ENCODE measurements around the gene CASZ1. TPM values are rescaled to one million over a fixed set of nuclear protein-coding genes. Genes with fewer than 3 reads are reported as not detected.

Gene CASZ1
- total and polyA plus RNA-seq, 10 donors: 0.73 to 14.5 (median 9.1) TPM

DNA sequence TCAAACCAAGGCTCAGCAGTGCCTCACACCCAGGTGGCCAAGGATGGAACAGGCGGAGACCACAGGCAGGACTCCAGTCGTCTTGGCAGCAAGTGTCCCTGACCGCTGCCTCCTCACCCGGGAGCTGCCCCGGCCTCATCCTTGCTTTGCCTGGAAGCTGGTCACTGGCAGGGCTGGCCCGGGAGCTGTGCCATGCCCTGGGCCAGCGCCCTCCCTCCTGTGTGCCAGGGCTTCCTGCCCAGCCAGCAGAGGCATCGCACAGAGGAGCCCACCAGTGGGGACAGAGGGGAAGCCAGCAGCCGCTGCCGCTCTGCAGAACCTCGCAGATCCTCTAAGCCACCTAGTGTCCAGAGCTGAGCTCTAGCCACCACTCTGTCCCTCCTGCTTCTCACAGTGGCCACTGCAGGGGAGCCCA lies 7.8 kb downstream of the CASZ1 start:
- Histone ChIP-seq H3K27me3 (replicated peaks in 1 of 7) (peaks cover 6 to 95% (median 29%) of the 10 kb centered on the region in 7 donors), H3K36me3 (no peaks in the 10 kb centered on the region), H3K9me3 (no peaks in the 10 kb centered on the region), H3K27ac (no peak overlapping the region), H3K4me3 (no peak overlapping the region), H3K4me1 (peaks cover under 1 to 23% (median 8%) of the 10 kb centered on the region in 6 donors)
- intact Hi-C loops (cut with DNase I; ENCODE audit: low total_unique reads): no loop called here
- peak; percentile 81 for DNase-seq
- TF ChIP-seq POLR2A (IDR thresholded peaks at IDR 0.05) (no peak), POLR2AphosphoS5 (IDR thresholded peaks at IDR 0.05) (peak in 2 of 3 donors; percentile 54 to 57)
- TF ChIP-seq, protein P1, sequence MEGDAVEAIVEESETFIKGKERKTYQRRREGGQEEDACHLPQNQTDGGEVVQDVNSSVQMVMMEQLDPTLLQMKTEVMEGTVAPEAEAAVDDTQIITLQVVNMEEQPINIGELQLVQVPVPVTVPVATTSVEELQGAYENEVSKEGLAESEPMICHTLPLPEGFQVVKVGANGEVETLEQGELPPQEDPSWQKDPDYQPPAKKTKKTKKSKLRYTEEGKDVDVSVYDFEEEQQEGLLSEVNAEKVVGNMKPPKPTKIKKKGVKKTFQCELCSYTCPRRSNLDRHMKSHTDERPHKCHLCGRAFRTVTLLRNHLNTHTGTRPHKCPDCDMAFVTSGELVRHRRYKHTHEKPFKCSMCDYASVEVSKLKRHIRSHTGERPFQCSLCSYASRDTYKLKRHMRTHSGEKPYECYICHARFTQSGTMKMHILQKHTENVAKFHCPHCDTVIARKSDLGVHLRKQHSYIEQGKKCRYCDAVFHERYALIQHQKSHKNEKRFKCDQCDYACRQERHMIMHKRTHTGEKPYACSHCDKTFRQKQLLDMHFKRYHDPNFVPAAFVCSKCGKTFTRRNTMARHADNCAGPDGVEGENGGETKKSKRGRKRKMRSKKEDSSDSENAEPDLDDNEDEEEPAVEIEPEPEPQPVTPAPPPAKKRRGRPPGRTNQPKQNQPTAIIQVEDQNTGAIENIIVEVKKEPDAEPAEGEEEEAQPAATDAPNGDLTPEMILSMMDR (IDR thresholded peaks at IDR 0.05 in 8 of 11, conservative IDR thresholded peaks at IDR 0.05 in 3 of 11): peak in 8 of 11 experiments; percentile 11 to 55 (median 26)
- WGBS, 5 donors: 22 to 38% (median 33%) methylated on average over 8 to 11 of the region's 11 CpGs

DNA sequence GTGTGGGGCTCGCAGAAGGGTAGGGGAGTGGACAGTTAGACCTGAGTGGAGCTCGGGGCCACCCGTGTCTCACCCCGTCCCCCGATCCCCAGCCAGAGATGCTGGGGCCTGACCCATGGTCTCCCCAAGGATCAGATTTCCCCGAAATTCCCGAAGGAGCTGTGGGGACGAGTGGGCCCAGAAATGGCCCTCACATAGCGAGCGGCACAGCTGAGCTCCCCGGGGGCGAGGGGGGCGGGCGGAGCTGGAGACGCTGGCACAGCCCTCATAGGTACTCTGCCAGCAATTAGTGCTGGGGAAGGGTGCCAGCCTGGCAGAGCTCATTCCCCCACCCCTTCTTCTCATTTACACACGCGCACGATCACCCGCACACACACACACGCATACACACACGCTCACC lies 9.2 kb downstream of the CASZ1 start:
- H3K4me1 ChIP-seq: peaks cover 0 to 15% (median 0%) of the 10 kb centered on the region in 6 donors
- H3K27me3 ChIP-seq (replicated peaks in 1 of 7): peaks cover 6 to 89% (median 20%) of the 10 kb centered on the region in 7 donors
- intact Hi-C loops (cut with DNase I; ENCODE audit: low total_unique reads): no loop called here
- no peaks in the 10 kb centered on the region for H3K9me3 ChIP-seq
- DNase-seq: no peak
- no peak overlapping the region for H3K27ac ChIP-seq
- H3K36me3 ChIP-seq: no peaks in the 10 kb centered on the region
- no peak overlapping the region for H3K4me3 ChIP-seq
- 87 to 93% (median 90%) methylated on average over 20 to 21 of the region's 21 CpGs for WGBS, 5 donors
- TF ChIP-seq, protein P1 (IDR thresholded peaks at IDR 0.05 in 8 of 11, conservative IDR thresholded peaks at IDR 0.05 in 3 of 11): no peak
- TF ChIP-seq POLR2A (IDR thresholded peaks at IDR 0.05): no peak
- TF ChIP-seq POLR2AphosphoS5 (IDR thresholded peaks at IDR 0.05): no peak

DNA sequence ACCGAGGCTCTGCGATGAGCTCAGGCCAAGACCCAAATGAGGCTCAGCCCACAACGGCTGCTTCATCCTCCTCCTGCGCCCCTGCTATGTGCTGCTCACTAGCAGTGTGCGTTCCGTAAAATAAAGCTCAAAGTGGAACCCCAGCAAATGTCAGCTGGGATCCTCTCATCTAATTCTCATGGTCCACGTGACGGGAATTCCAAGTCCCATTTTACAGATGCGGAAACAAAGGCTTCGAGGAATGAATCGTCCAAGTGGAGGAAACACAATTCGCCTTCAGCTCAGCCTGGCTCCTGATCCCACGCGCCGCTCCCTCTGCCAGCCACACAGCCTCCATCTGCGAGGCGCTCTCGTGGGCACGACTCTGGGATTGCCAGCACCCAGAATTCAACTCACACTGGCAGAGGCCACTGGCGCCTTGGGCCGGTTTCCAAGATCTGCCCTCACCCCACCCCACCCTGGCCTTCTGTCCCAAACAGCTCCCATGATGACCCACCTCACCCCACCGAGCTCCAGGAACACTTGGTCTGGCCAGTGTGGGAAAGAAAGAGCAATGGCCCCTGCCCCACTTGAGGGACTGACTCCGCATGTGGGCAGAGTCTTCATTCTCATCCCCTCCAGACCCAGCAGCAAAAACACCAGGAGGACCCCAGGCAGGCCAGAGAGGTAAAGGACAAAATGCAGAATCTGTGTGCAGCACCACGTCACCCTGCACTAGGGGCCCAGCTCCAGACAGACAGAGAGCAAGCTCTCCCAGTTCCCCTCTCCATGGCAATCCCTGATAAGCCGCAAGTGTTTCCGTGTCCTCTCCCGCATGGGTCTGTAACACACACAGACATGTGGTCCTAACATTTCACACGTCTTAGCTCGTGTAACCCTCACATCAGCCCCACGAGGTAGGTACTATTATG lies 10.5 kb downstream of the CASZ1 start:
- DNase-seq: no peak
- no peaks in the 10 kb centered on the region for H3K36me3 ChIP-seq
- H3K4me3 ChIP-seq: no peak overlapping the region
- H3K27ac ChIP-seq: no peak overlapping the region
- H3K4me1 ChIP-seq: peaks cover 0 to 10% (median 0%) of the 10 kb centered on the region in 6 donors
- no peaks in the 10 kb centered on the region for H3K9me3 ChIP-seq
- 85 to 93% (median 87%) methylated on average over 29 to 30 of the region's 30 CpGs for WGBS, 5 donors
- TF ChIP-seq, protein P1 (IDR thresholded peaks at IDR 0.05 in 8 of 11, conservative IDR thresholded peaks at IDR 0.05 in 3 of 11): no peak
- TF ChIP-seq POLR2AphosphoS5 (IDR thresholded peaks at IDR 0.05) (no peak), POLR2A (IDR thresholded peaks at IDR 0.05) (no peak)
- peaks cover 4 to 87% (median 10%) of the 10 kb centered on the region in 7 donors for H3K27me3 ChIP-seq (replicated peaks in 1 of 7)
- intact Hi-C loops (cut with DNase I; ENCODE audit: low total_unique reads): no loop called here

Data from spleen (tissue), 11 donors.